ENCODE results near the gene PALS1. TPM values are rescaled to one million over a fixed set of nuclear protein-coding genes. Genes with fewer than 3 reads are reported as not detected.
"Not testable (repeated sequence)": the region's sequence is repeated elsewhere in the genome, so short reads cannot be mapped to it uniquely, and the experiment has no call there.

Gene PALS1
- total RNA-seq, 1 donor from 2014 or later = 6.7 TPM

DNA sequence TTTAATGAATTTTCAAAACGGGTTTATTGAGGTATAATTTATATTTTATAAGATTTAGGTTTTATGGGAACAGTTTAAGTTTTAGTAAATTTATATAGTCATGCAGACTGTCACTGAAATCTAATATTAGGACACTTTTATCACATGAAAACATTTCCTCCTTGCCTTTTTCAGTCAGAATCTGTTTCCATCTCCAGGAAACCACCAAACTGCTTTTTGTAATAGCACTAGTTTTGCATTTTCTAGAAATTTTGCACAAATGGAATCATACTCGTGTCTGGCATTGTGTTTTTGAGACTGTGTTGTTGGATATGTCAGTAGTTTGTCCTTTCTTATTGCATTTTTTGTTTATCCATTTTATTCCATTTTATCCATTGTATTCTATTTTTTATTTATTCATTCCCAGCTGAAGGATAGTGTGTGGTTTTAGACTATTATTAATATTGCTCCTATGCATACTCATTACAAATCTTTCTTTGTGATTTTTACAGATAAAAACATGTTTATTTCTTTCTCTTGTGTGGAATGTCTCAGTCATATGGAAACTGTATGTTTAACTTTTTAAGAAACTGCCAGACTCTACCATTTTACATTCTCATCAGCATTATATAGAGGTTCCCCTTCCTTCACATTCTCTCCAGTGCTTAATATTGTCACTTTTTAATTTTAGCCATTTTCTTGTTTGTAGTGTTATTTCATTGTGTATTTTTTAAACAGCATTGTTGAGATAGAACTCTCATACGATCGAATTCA lies 26.5 kb downstream of the PALS1 start:
- peaks cover 19% of the 10 kb centered on the region for H3K4me1 Mint-ChIP-seq (ENCODE audit: low read depth)
- peaks cover 20% of the 10 kb centered on the region for H3K36me3 Mint-ChIP-seq (ENCODE audit: low read depth)
- intact Hi-C loops (cut with micrococcal nuclease) = no loop called here
- no peaks in the 10 kb centered on the region for H3K9me3 Mint-ChIP-seq
- DNase-seq (ENCODE audit: low spot score) = no peak
- H3K27me3 Mint-ChIP-seq (ENCODE audit: low read depth) = no peaks in the 10 kb centered on the region
- peak overlapping the region; percentile 58 for H3K27ac Mint-ChIP-seq
- no peak overlapping the region for H3K4me3 Mint-ChIP-seq (ENCODE audit: low read depth)

DNA sequence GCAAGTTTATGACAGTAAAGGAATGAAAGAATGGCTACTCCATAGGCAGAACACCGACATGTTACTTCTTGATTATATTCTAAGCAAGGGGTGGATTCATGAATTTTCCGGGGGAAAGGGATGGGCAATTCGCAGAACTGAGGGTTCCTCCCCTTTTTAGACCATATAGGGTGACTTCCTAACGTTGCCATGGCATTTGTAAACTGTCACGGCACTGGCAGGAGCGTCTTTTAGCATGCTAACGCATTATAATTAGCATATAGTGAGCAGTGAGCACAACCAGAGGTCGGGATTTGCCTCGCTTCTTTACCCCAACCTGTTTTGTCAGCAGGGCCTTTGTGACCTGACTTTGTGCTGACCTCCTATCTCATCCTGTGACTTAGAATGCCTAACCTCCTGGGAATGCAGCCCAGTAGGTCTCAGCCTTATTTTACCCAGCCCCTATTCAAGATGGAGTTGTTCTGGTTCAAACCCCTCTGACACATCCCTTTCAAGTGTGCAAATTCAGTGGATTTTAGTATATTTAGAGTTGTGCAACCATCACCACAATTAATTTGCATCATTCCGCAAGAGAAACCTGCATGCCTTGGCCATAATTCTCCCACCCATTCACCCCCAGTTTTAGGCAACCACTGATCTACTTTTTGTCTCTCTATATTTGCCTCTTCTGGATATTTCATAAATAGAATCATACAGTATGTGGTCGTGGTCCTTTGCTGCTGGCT lies 27.4 kb downstream of the PALS1 start:
- Mint-ChIP-seq H3K27me3 (ENCODE audit: low read depth) (no peaks in the 10 kb centered on the region), H3K36me3 (ENCODE audit: low read depth) (peaks cover 27% of the 10 kb centered on the region), H3K9me3 (no peaks in the 10 kb centered on the region), H3K27ac (peak overlapping the region; percentile 58), H3K4me1 (ENCODE audit: low read depth) (peaks cover 19% of the 10 kb centered on the region), H3K4me3 (ENCODE audit: low read depth) (no peak overlapping the region)
- intact Hi-C loops (cut with micrococcal nuclease) = no loop called here
- no peak for DNase-seq (ENCODE audit: low spot score)

DNA sequence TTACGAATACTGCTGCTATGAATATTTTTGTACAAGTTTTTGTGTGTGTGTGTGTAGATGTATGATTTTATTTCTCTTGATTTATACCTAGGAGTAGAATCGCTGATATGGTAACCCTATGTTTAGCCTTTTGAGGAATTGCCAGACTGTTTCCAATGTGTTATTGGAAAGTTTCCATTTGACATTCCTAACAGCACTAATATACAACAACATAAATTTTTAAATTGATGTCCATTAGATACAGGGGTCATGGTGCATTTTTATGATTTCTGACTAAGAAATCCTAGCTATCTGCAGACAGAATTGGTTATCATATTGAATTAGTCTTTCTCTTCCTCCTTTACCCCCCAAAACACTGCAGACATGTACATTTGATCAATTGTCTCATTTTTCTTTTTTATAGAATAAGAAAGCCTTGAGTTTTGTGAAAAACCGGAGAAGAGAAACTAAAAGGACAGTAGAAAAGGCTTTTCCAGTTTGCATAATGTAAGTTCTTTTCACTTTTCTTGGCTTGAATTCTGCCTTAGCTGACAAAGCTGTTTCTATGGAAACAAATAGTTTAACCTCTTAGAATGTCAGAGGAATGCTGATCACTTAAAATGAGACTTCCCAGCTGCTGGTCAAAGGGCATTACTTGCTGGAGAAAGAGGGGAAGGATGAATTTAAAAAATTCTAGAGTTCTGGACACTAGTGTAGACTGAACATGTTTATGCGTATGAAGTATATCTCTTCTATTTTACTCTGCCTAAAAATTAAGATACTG lies 28.2 kb downstream of the PALS1 start:
- intact Hi-C loops (cut with micrococcal nuclease) = no loop called here
- Mint-ChIP-seq H3K4me1 (ENCODE audit: low read depth) (peaks cover 19% of the 10 kb centered on the region), H3K36me3 (ENCODE audit: low read depth) (peaks cover 31% of the 10 kb centered on the region), H3K4me3 (ENCODE audit: low read depth) (no peak overlapping the region), H3K27ac (no peak overlapping the region), H3K9me3 (no peaks in the 10 kb centered on the region), H3K27me3 (ENCODE audit: low read depth) (no peaks in the 10 kb centered on the region)
- no peak for DNase-seq (ENCODE audit: low spot score)

DNA sequence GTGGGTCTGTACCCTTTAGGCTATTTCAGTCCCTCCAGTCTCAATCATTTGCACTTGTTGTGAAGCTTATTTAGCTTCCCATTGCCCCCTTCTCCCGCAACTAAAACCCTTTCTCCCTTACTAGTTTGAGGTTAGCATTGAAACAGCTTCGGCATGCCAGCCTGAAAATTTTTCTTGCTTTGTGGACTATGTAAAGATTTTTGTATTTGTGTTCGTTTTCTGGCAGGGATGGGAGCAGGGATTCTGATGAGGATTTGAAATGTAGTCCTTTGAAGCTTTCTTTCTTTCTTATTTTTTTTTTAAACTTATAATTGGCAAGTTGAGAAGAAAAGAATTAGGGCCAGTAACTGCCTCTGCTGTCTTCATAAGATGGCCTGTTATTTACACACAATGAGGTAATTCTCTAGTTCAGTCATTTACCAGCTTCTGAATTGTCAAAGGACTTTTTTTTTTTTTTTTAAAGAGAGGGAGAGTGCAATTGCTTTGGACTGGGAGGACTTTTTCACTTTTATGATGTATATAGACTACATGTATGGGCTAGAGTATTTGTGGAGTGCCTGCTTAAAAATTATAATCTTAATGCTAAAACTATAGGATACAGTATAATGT lies 29.0 kb downstream of the PALS1 start:
- H3K27me3 Mint-ChIP-seq (ENCODE audit: low read depth) = no peaks in the 10 kb centered on the region
- no peak overlapping the region for H3K4me3 Mint-ChIP-seq (ENCODE audit: low read depth)
- peaks cover 16% of the 10 kb centered on the region for H3K4me1 Mint-ChIP-seq (ENCODE audit: low read depth)
- H3K27ac Mint-ChIP-seq = no peak overlapping the region
- no peak for DNase-seq (ENCODE audit: low spot score)
- intact Hi-C loops (cut with micrococcal nuclease) = no loop called here
- peaks cover 31% of the 10 kb centered on the region for H3K36me3 Mint-ChIP-seq (ENCODE audit: low read depth)
- H3K9me3 Mint-ChIP-seq = no peaks in the 10 kb centered on the region

GRCh38 chr14:67270933-67271332 lies 29.7 kb downstream of the PALS1 start:
- H3K27ac Mint-ChIP-seq = no peak overlapping the region
- H3K27me3 Mint-ChIP-seq (ENCODE audit: low read depth) = no peaks in the 10 kb centered on the region
- H3K4me3 Mint-ChIP-seq (ENCODE audit: low read depth) = no peak overlapping the region
- no peak for DNase-seq (ENCODE audit: low spot score)
- H3K36me3 Mint-ChIP-seq (ENCODE audit: low read depth) = peaks cover 34% of the 10 kb centered on the region
- H3K4me1 Mint-ChIP-seq (ENCODE audit: low read depth) = peaks cover 15% of the 10 kb centered on the region
- H3K9me3 Mint-ChIP-seq = no peaks in the 10 kb centered on the region
- intact Hi-C loops (cut with micrococcal nuclease) = no loop called here

DNA sequence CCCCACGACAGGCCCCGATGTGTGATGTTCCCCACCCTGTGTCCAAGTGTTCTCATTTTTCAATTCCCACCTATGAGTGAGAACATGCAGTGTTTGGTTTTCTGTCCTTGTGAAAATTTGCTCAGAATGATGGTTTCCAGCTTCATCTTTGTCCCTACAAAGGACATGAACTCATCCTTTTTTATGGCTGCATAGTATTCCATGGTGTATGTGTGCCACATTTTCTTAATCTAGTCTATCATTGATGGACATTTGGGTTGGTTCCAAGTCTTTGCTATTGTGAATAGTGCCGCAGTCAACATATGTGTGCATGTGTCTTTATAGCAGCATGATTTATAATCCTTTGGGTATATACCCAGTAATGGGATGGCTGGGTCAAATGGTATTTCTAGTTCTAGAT lies 32.0 kb downstream of the PALS1 start:
- H3K4me3 Mint-ChIP-seq (ENCODE audit: low read depth); H3K27ac Mint-ChIP-seq; H3K9me3 Mint-ChIP-seq; H3K27me3 Mint-ChIP-seq (ENCODE audit: low read depth); intact Hi-C loops (cut with micrococcal nuclease); DNase-seq (ENCODE audit: low spot score): not testable (repeated sequence)
- Mint-ChIP-seq H3K36me3 (ENCODE audit: low read depth) (peaks cover 38% of the 10 kb centered on the region), H3K4me1 (ENCODE audit: low read depth) (peaks cover 11% of the 10 kb centered on the region)

GRCh38 chr14:67276131-67276530 lies 34.9 kb downstream of the PALS1 start:
- H3K4me1 Mint-ChIP-seq (ENCODE audit: low read depth) = peaks cover 3% of the 10 kb centered on the region
- DNase-seq (ENCODE audit: low spot score) = no peak
- no peaks in the 10 kb centered on the region for H3K27me3 Mint-ChIP-seq (ENCODE audit: low read depth)
- H3K36me3 Mint-ChIP-seq (ENCODE audit: low read depth) = peaks cover 43% of the 10 kb centered on the region
- no peaks in the 10 kb centered on the region for H3K9me3 Mint-ChIP-seq
- intact Hi-C loops (cut with micrococcal nuclease) = no loop called here
- H3K27ac Mint-ChIP-seq = no peak overlapping the region
- no peak overlapping the region for H3K4me3 Mint-ChIP-seq (ENCODE audit: low read depth)

- no peak for DNase-seq (ENCODE audit: low spot score)
- peaks cover 20% of the 10 kb centered on the region for H3K36me3 Mint-ChIP-seq (ENCODE audit: low read depth)
- peaks cover 7% of the 10 kb centered on the region for H3K4me1 Mint-ChIP-seq (ENCODE audit: low read depth)
- H3K9me3 Mint-ChIP-seq = no peaks in the 10 kb centered on the region
- H3K4me3 Mint-ChIP-seq (ENCODE audit: low read depth) = no peak overlapping the region
- intact Hi-C loops (cut with micrococcal nuclease) = no loop called here
- H3K27me3 Mint-ChIP-seq (ENCODE audit: low read depth) = no peaks in the 10 kb centered on the region
- H3K27ac Mint-ChIP-seq = no peak overlapping the region
These were observed 39.3 kb downstream of the PALS1 start for GRCh38 chr14:67280506-67280905.

- H3K27me3 Mint-ChIP-seq (ENCODE audit: low read depth) = no peaks in the 10 kb centered on the region
- intact Hi-C loops (cut with micrococcal nuclease) = loop anchor here (1.0 kb wide), 1 partner anchor 120 kb away; no protein-coding TSS in a partner anchor
- no peak for DNase-seq (ENCODE audit: low spot score)
- H3K36me3 Mint-ChIP-seq (ENCODE audit: low read depth) = no peaks in the 10 kb centered on the region
- H3K4me1 Mint-ChIP-seq (ENCODE audit: low read depth) = peaks cover 4% of the 10 kb centered on the region
- H3K9me3 Mint-ChIP-seq = no peaks in the 10 kb centered on the region
- H3K4me3 Mint-ChIP-seq (ENCODE audit: low read depth) = no peak overlapping the region
- H3K27ac Mint-ChIP-seq = no peak overlapping the region
These were observed 44.7 kb downstream of the PALS1 start for GRCh38 chr14:67285876-67286452.

Other genes starting within 250 kb of the PALS1 start
- 0.18 TPM in 1 of 2 replicates, not detected in the other for gene GARIN2, start 52.0 kb upstream of the PALS1 start, total RNA-seq
- 23.6 and 26.8 TPM in 2 replicates for gene ATP6V1D, start 118.4 kb downstream of the PALS1 start, total RNA-seq
- gene EIF2S1, start 118.9 kb downstream of the PALS1 start, total RNA-seq = 217 and 230 TPM in 2 replicates
- 0.37 TPM in 1 of 2 replicates, not detected in the other for gene PLEK2, start 170.7 kb downstream of the PALS1 start, total RNA-seq
- gene TMEM229B, start 247.3 kb downstream of the PALS1 start, total RNA-seq = 0.71 and 0.75 TPM in 2 replicates

Measured in activated T-helper 2 cell treated with anti-CD3 and anti-CD28 coated beads, Interferon-gamma antibody, Interleukin-2, Interleukin-4, amounts not matched to agents 10 μg/mL and 5 μg/mL and 100 μg/mL, durations not matched to agents 14 hours and 24 hours and 36 hours (primary cell).